Measurements from ENCODE around the gene MAGI1. TPM values are rescaled to one million over a fixed set of nuclear protein-coding genes. Genes with fewer than 3 reads are reported as not detected.
"Not testable (repeated sequence)": the region's sequence is repeated elsewhere in the genome, so short reads cannot be mapped to it uniquely, and the experiment has no call there.

MAGI1 gene
- polyA plus RNA-seq, 3 donors: 28.3 to 29.7 (median 29.3) TPM

DNA sequence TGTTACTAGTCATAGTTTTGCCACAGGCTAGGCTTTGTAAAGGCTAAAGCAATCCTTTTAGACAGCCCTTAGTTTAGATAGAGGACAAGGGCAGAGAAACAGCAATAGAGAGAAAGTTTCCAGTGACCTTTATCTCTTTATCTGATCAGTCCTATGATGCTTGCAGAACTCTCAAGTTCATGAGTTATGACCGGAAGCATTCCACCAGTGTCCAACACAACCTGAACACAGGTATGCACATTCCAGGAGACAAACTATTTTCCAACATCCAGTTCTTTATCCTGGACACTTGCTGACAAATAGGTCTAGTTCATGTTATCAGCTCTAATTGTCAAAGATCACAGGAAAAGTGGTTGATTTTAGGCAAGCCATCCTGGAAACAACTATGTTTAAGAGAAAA lies 422.2 kb downstream of the MAGI1 start:
- no peak for DNase-seq (ENCODE audit: low read depth in 3 of 3, low spot score in 2 of 3)

DNA sequence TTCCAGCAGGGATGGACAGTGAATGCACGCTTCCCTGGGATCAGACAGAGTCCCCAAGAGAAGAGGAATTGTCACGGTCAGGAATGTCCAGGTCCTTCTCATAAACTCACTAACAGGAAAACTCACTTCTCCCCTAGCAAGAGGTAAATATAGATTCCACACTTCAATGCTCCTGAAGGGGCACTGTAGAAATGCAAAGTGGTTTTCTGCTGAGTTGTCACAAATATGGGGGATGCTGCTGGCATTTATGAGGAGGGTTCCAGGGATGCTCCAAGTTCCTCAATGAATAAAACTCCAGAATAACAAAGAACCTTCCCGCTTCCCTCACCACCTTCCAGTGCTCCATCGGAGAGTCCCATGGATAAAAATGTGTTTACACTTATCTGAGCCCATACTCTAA lies 423.4 kb downstream of the MAGI1 start:
- no peak for DNase-seq (ENCODE audit: low read depth in 3 of 3, low spot score in 2 of 3)

DNA sequence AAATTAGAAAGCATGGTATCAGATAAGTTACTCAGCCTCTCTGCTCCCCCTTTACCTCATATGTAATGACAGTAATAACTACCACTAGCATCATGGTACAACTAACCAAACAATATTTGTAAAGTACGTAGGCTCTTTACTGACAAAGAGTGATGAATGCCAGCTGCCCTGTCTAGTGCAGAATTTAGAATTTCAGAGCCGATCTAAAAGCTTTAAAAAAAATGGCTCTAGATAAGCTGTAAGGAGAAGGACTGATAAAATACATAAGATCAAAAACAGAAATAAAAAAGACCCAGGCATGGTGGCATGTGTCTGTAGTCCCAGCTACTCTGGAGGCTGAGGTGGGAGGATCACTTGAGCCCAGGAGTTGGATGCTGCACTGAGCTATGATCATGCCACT lies 424.1 kb downstream of the MAGI1 start:
- DNase-seq (ENCODE audit: low read depth in 3 of 3, low spot score in 2 of 3): no peak

DNA sequence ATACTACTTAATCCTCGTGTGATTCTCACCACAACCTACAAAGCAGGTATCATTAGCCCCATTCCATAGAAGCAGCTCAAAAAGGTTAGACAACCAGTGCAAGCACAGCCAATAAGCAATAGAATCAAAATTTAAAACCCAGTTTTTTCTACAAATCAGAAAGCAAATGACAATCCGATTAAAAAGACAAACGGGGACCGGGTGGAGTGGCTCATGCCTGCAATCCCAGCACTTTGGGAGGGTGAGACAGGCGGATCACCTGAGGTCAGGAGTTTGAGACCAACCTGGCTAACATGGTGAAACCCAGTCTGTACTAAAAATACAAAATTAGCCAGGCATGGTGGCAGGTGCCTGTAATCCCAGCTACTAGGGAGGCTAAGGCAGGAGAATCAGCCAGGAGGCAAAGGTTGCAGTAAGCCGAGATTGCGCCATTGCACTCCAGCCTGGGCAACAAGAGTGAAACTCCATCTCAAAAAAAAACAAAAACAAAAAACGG lies 430.7 kb downstream of the MAGI1 start:
- not testable (repeated sequence) for DNase-seq (ENCODE audit: low read depth in 3 of 3, low spot score in 2 of 3)

DNA sequence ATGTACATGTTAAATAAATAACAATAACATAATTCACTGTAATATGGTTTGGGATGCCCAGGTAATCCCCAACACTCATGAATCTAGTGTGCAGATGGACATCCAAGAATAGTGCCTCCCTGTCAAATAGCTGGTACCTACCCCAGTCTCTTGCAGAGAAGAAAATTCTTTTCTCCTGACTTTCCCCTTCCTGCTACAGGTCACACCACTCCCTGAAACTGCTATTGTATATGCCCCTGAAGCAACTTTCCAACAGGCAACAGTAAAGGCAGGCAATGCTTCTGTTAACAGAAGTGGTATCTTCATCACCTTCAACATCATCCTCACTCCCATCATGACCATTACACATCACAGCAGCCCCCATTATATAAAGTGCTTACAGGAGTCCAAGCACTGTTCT lies 431.6 kb downstream of the MAGI1 start:
- DNase-seq (ENCODE audit: low read depth in 3 of 3, low spot score in 2 of 3): no peak

DNA sequence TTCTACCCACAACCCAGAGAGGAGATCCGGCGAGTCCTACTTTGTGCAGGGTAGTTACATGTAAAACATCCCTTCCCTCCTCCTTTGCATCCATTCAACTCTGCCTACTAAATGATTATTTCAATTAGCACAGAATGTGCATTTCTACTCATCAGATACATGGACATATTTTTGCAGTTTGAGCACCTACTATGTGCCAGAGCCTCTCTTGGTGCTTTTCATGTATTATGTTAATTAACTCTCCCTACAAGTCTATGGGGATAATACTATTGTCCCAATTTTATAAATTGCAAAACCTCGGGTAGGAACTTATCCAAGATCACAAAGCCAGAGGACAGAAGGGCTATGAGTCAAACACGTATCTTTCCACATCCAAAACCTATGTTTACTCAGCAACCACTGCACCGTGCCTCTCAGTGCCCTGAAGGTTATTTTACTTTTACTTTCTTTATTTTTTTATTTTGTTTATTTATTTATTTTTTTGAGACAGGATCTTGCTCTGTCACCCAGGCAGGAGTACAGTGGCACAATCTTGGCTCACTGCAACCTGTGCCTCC lies 432.8 kb downstream of the MAGI1 start:
- no peak for DNase-seq (ENCODE audit: low read depth in 3 of 3, low spot score in 2 of 3)

DNA sequence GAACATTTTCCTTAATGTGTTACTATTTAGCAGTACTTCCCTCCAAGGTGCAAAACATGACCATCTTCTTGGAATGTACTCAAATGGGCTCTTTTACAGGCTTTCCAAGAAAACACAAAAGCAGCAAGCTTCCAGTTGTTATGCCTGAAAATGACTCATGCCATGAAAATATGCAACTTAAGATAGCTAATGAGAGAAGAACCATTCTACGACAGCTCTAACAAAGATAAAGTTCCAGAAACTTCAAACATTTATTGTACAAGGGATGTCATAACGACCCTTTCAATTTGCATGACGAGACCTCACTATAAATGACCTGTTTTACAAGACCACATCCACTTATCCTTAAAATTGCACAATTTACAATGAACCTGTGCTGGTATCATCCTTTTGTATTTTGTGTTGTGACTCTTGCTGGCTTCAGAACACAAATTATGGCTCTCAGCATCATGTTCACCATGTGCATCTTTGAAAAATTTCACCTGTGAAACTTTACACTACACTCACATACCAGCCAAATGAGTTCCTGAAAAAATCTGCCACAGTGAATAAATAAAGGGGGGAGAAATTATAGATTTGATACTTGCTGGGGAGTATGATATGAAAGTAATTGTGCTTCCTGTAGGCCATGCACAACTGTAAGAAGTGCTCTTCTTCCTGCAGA lies 433.7 kb downstream of the MAGI1 start:
- no peak for DNase-seq (ENCODE audit: low read depth in 3 of 3, low spot score in 2 of 3)

DNA sequence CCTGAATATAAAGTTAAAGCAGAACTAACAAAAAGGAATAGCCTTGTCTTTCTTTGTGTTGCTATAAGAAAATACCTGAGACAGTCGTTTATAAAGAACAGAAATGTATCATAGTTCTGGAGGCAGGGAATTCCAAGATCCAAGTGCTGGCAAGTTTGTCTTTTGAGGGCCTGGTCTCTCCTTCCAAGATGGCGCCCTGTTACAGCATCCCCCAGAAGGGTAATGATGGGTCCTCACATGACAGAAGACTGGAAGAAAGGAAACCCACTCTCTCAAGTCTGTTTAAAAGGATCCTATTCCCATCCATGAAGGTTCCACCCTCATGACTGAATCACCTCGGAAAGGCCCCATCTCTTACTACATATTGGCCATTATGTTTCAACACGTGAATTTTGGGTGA lies 435.1 kb downstream of the MAGI1 start:
- DNase-seq (ENCODE audit: low read depth in 3 of 3, low spot score in 2 of 3): no peak

DNA sequence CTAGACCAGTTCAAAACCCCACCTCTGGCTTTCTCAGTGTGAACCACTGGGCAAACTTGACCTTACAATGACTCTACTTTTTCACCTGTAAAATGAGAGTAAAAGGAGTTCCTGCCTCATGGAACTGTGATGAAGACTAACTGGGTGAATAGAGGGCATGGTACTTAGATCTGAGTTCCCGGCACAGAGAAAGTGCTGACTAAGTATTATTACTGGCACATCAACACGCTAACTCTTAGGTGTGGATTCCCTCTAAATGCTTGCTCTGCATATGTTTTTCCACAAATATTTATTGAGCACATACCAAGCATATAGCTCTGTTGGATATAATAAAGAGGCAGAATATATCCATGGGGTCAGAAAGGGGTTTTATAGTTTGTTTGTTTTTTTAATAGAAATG lies 437.8 kb downstream of the MAGI1 start:
- no peak for DNase-seq (ENCODE audit: low read depth in 3 of 3, low spot score in 2 of 3)

DNA sequence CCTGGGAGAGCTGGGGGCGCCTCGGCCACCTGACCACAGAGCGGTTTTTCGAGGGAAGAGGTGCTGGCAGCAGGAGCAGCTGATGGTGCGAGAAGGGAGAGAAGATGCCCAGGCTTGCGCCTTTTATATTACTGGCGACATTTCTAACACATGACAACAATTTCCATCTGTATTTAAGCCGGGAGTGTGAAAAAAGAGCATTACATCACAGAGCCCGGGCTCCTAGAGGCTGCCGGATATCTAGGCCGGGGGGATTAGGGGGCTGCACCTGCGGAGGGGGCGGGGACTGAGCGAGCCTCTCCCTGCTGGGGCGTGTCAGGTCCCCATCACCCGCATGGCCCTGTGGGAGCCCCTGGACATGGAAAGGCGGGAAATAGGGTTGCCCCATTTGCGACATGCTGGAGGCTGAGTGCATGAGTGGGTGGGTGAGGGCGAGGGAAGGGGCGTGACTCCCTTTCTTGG lies 440.7 kb downstream of the MAGI1 start:
- DNase-seq (ENCODE audit: low read depth in 3 of 3, low spot score in 2 of 3): no peak

DNA sequence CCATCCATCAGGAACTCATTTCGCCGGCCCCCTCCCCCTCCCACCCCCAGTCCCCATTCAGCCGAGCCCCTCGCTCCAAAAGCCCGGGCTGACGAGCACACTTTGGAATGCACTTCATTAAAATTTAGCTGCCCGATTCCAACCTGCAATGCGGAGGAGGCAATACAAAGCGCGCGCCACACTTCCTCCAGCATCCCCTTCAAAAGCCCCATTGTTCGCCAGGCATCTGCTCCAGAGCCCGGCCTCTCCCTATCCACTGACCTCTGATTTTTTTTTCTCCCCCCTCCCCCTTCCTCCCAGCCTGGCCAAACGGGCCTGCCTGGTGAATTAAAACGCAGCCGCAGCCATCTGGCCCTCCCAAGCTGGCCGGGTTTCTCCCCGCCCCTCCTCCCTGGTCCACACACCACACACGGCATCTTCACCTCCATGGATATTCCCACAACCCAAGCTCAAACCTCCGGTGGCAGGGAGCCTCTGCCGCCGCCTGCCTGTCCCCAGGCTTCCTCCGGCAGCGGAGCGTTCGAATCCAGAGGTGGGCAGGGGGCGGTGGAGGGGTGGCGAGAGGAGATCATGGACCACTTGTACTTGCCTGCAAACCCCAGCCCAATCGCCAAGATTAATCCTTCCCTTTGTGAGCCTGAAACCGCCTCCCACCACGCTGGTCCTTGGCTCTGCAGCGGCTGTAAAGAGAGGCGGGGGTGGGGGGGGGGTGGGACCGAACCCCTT lies 441.3 kb downstream of the MAGI1 start:
- peak in 1 of 3 donors; percentile 25 for DNase-seq (ENCODE audit: low read depth in 3 of 3, low spot score in 2 of 3)

DNA sequence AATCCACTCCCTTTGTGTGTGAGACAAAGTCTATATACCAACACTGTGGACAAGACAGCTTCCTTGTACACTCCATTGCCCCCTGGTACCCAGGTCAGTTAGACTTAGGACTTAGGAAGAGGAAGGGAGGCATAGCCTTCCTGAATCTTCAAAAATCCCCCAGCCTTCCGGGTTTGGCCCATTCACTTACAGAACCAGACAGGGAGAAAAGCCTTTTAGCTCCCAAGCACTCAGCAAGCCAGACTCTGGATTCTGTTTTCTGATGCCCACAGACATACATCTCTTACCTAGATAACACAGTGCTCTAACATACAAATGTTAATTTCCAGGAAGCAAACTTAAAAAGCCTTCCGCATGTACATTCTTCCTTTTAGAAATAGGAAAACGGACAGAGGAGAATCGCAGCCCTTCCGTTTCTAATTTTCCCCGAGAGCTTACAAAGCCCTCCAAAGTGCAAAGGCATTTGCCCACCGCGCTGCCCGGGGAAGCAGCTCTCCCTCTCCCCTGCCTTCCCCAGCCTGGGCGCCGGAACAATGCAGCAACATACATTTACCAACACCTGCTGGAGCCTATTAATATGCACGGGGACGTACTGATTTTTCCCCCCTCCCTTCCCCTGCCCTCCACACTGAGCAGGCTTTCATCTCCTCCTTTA lies 442.0 kb downstream of the MAGI1 start:
- DNase-seq (ENCODE audit: low read depth in 3 of 3, low spot score in 2 of 3): peak in 1 of 3 donors; percentile 23

DNA sequence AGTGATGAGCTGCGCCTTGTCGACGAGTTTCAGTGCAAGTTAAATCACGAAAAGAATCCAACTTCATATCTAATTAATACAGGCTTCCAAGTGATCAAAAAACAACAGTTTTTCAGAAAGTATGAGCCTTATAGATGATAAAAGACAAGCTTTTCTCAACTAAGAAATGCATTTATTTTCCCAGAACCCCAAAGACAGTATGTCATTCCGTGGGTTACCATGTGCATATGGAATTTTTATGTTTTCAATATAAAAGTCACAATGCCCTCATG lies 442.8 kb downstream of the MAGI1 start:
- DNase-seq (ENCODE audit: low read depth in 3 of 3, low spot score in 2 of 3): no peak

DNA sequence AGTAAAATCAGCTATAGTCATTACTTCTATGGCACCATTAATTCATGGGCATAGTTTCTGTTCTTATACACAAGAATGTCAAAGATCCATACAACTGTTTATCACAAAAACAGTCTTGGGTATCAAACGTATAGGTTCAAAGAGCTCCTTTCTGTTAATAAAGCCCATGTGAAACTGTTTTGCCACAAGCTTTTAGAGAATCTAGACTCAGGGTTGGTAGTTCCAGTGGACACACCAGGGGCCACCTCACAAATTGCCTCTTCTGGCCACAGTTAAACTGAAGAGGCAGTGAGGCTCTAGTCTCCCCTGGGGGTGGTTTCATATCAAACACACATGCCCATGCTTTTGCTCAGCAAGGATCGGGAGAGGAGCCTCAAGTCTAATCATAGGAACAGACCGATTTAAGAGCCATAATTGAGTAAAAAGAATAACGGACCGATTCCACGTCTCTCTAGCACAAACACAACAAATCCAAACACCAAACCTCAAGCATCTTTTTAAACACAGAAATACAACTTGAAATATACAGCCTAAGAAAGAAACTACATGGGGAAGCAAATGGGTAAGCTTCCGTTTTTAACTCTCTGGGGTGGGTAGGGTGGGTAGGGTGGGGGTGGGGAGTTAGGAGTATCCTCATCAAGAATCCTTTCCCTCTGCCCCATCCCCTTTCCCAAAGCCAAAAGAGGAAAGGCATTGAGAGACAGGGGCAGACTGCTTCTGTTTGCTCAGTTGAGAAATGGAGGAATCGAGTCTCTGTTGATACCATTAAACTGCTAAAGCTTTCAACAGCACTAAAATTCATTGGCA lies 443.3 kb downstream of the MAGI1 start:
- DNase-seq (ENCODE audit: low read depth in 3 of 3, low spot score in 2 of 3): no peak

DNA sequence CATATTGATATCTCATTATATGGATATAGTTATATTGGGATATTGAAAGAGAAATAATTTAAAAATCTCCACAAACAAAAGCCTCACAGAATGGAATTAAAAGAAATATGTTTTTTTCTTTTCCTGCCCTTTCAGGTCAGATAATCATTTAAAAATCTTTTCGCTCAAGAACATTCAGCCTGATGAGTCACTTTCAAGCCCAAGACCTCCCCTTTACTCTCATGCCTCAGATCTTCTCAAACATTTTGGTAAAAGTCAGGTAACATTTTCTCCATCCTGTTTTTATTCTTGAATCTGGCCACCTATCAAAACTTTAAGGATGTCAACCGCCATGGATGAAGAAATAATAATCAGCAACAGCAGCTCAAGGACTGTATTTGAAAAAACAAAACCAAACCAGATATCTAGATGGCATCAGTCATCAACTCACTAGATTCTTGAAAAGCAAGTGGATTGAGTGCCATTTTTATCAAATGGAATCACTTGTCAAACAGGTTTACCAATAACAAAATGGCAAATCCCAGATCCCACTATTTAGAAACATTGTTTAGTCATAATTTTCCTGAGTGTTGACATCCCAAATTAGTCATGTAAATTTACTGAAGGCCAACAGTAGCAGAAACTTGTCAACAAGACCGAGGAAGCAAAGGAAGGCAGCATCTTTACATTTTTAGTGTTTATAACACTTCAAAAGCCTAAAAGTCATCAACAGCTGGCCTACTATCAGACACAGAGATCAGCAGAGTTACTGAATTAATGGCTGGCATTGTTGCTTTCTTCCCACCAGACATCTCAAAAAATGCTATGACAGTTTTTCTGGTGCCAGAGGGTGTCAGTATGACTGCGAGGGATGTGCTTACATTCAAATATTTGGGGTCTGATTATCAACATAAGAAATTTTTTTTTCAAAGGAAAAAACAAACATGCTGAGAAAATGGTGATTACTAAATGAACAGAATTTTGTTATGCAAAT lies 444.7 kb downstream of the MAGI1 start:
- DNase-seq (ENCODE audit: low read depth in 3 of 3, low spot score in 2 of 3): no peak

DNA sequence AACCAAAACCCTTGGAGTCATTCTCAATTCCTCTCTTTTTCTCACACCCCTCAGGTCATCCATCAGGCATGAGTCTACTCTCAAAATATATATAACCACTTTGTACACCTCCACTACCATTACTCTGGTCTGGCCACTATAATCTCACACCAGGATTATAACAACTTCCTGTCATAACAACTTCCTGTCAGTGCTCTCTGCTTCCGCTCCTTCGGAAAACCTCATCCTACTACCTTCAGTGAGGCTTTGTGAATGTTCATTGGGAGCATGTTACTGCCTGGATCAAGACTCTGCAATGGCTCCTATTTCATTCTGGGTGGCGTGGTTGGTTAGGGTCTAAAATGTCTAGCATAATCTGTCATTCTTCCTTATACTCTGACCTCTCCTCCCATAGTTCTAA lies 447.4 kb downstream of the MAGI1 start:
- no peak for DNase-seq (ENCODE audit: low read depth in 3 of 3, low spot score in 2 of 3)

DNA sequence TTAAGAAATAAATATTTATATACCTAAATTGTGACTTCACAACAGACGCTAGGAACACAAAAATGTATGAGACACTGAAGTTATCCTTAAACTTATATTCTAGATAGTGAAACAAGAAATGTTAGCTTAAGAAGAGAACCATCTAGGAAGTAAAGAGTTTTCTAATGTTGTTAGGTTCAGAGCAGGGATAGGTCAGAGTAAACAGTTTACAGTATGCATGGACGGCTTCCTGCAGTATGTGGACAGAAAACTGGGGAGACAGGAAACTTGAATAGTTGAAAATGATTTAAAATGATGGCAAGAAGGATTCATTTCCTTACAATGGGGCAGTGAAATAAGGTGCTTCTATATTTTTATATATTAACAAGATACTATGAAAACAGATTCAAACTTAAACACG lies 449.8 kb downstream of the MAGI1 start:
- DNase-seq (ENCODE audit: low read depth in 3 of 3, low spot score in 2 of 3): no peak

DNA sequence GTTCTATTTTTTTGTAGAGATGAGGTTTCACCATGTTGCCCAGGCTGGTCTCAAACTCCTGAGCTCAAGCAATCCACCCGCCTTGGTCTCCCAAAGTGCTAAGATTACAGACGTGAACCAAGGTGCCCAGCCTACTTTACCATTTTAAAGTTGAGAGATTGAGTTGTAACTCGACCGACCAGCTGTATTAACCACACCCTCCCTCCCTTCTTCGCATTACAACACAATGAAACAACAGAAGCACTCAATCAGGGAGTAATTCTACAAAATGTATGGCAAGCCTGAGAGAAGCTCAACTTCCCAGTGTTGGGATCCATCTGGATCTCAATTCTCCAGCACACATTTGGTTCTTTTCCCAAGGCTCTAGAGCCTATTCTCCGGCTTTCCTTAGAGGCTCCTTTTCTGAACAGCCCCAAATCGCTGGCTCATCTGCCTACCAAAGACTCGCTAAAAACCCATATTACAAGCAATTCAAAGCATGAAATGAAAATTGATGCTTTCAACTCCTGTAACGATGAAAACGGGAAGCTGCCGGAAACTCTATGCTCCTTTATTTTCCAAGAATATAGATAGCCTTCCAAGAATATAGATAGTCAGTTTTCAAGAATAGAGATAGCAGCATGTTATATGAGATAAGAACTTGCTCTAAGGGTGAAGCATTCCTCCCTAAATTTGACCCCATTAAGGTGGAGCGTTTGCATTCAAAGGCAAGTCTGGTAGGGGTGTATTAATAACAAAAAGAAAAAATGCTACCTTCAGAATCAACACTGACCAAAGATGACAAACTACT lies 450.9 kb downstream of the MAGI1 start:
- DNase-seq (ENCODE audit: low read depth in 3 of 3, low spot score in 2 of 3): no peak

DNA sequence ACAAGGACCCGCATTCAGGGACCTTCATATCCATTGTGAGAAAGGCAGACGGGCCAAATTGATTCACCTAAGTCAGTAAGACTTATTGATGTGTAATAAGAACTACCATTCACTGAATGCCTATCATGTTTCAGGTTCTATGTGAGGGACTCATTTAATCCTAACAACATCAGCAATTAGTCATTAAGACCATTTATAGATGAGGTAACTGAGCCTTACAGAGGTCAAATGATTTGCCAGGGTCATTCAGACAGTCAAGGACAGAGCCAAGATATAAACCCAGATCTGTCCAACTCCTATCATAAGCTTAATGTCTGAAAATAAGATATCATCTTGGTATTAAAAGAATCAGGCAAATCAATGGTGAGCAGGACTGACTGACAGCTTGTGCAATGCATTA lies 453.8 kb downstream of the MAGI1 start:
- DNase-seq (ENCODE audit: low read depth in 3 of 3, low spot score in 2 of 3): no peak

Data from right renal cortex interstitium (tissue), 3 donors.